Breast epithelium (tissue), 3 donors: Measurements from ENCODE around the gene QDPR.

Experiments used
- CTCF ChIP-seq, 3 donors: fragments of 450-650 bp; IDR thresholded peaks; one replicate each; pipeline ENCODE4 v1.5.1; 2016 to 2017; ENCODE audit warnings: antibody characterized with exemption in 3 of 3, mild to moderate bottlenecking in 3 of 3, moderate library complexity in 3 of 3
- POLR2A ChIP-seq: fragments of 450-650 bp; IDR thresholded peaks from one replicate; pipeline ENCODE4 v1.6.1; 2016; ENCODE audit warnings: antibody characterized with exemption, mild to moderate bottlenecking, moderate library complexity
- POLR2AphosphoS5 ChIP-seq, 3 donors: sonication (generic); formaldehyde crosslinking; IDR thresholded peaks; one replicate each; pipeline ENCODE4 v1.6.1; 2017; ENCODE audit warnings: antibody characterized with exemption in 3 of 3

GRCh38 chr4:17468619-17469221, 43.2 kb downstream of the QDPR start:
- no peak for TF ChIP-seq POLR2A
- TF ChIP-seq CTCF (IDR thresholded peaks at IDR 0.05): peak in 1 of 3 donors; percentile 17
- no peak for TF ChIP-seq POLR2AphosphoS5 (IDR thresholded peaks at IDR 0.05)
